HepG2 (cell line): ENCODE results near the gene THRAP3. TPM values are rescaled to one million over a fixed set of nuclear protein-coding genes. Genes with fewer than 3 reads are reported as not detected.

Experiments used
- AHR ChIP-seq: IDR thresholded peaks from 2 replicates; pipeline ENCODE4 v1.6.1; 2018; ENCODE audit warnings: missing genetic modification reagents, missing compliant biosample characterization
- BCL6 ChIP-seq: IDR thresholded peaks from 2 replicates; pipeline ENCODE4 v1.6.1; 2016; ENCODE audit warnings: missing genetic modification reagents, missing compliant biosample characterization
- CBX5 ChIP-seq: sonication (generic); formaldehyde crosslinking; IDR thresholded peaks from 2 replicates; pipeline ENCODE4 v1.4.0; 2020; ENCODE audit warnings: missing genetic modification reagents, borderline replicate concordance
- ETV6 ChIP-seq: sonication (generic); formaldehyde crosslinking; conservative IDR thresholded peaks from 2 replicates; pipeline ENCODE4 v1.4.0; 2020; ENCODE audit warnings: missing genetic modification reagents
- FOXP1 ChIP-seq, 2 experiments: fragments of 450-650 bp in 1 of 2; IDR thresholded peaks; 2 replicates each; pipeline ENCODE4 v1.6.1; 2017 to 2018; ENCODE audit warnings: antibody characterized with exemption in 1 of 2
- HNRNPK ChIP-seq: fragments of 200-400 bp; formaldehyde crosslinking; IDR thresholded peaks from 2 replicates; pipeline ENCODE4 v1.6.1; 2018; ENCODE audit warnings: low read length, low read depth, moderate library complexity, mild to moderate bottlenecking; ENCODE audit not compliant: poor library complexity, severe bottlenecking
- HNRNPUL1 ChIP-seq: fragments of 200-400 bp; formaldehyde crosslinking; IDR thresholded peaks from 2 replicates; pipeline ENCODE4 v1.6.1; 2017; ENCODE audit warnings: low read depth, mild to moderate bottlenecking, low read length, moderate library complexity
- NCOA5 ChIP-seq: sonication (generic); formaldehyde crosslinking; IDR thresholded peaks from 2 replicates; pipeline ENCODE4 v1.4.0; 2020; ENCODE audit warnings: missing genetic modification reagents
- NFIC ChIP-seq: IDR thresholded peaks from 2 replicates; pipeline ENCODE4 v1.6.1; 2012; ENCODE audit warnings: mild to moderate bottlenecking, low read length, inconsistent platforms
- NONO ChIP-seq, 2 experiments: fragments of 450-650 bp in 1 of 2; sonication (generic) in 1 of 2; formaldehyde crosslinking in 1 of 2; IDR thresholded peaks in 1 of 2; conservative IDR thresholded peaks in 1 of 2; 2 replicates each; pipeline versions ENCODE4 v1.6.1 to v1.8.0; 2017 to 2022; ENCODE audit warnings: mild to moderate bottlenecking in 1 of 2, missing genetic modification reagents in 1 of 2, moderate library complexity in 1 of 2
- SOX5 ChIP-seq: IDR thresholded peaks from 2 replicates; pipeline ENCODE4 v1.6.1; 2016; ENCODE audit warnings: borderline replicate concordance
- TBL1XR1 ChIP-seq: fragments of 150-350 bp; IDR thresholded peaks from 2 replicates; pipeline ENCODE4 v1.6.1; 2014; ENCODE audit warnings: borderline replicate concordance, low read length; ENCODE audit not compliant: partially characterized antibody
- ZNF326 ChIP-seq: sonication (generic); formaldehyde crosslinking; IDR thresholded peaks from 2 replicates; pipeline ENCODE4 v1.4.0; 2020; ENCODE audit warnings: missing genetic modification reagents, borderline replicate concordance
- ZNF34 ChIP-seq: sonication (generic); formaldehyde crosslinking; IDR thresholded peaks from 2 replicates; pipeline ENCODE4 v1.4.0; 2020; ENCODE audit warnings: mild to moderate bottlenecking, missing genetic modification reagents, borderline replicate concordance
- ZNF75D ChIP-seq: sonication (generic); formaldehyde crosslinking; IDR thresholded peaks from 2 replicates; pipeline ENCODE4 v1.8.1; 2023; ENCODE audit warnings: missing genetic modification reagents, mild to moderate bottlenecking, borderline replicate concordance
- ZNF775 ChIP-seq: sonication (generic); formaldehyde crosslinking; IDR thresholded peaks from 2 replicates; pipeline ENCODE4 v1.4.0; 2020; ENCODE audit warnings: missing genetic modification reagents, mild to moderate bottlenecking, moderate library complexity, borderline replicate concordance
- polyA plus RNA-seq, 8 experiments: library from polyadenylated mRNA; depleted of rRNA in 3 of 8; stranded (reverse) in 7 of 8; unstranded in 1 of 8; fragments of >200 nt; fragmentation: Illumina TruSeq in 4 of 8; extraction: Trizol in 4 of 8; gene quantifications; 2 replicates each; pipeline versions ENCODE4 v1.2.1 to v1.2.3, GENCODE V29; 2011 to 2016; ENCODE audit warnings: low read depth in 4 of 8, missing spikeins in 1 of 8, mixed read lengths in 1 of 8; ENCODE audit not compliant: insufficient read depth in 1 of 8
- total RNA-seq, 5 experiments: library from RNA; depleted of rRNA; stranded (reverse); fragments of >200 nt; fragmentation: Illumina TruSeq; extraction: Trizol; gene quantifications; 2 replicates each; pipeline ENCODE4 v1.2.3, GENCODE V29; 2016; ENCODE audit warnings: low read depth in 1 of 5
- TF ChIP-seq, protein P1 (sequence below): sonication (generic); formaldehyde crosslinking; IDR thresholded peaks from 2 replicates; pipeline ENCODE4 v1.4.0; 2020; ENCODE audit warnings: missing genetic modification reagents
- TF ChIP-seq, protein P2 (sequence below): sonication (generic); formaldehyde crosslinking; IDR thresholded peaks from 2 replicates; pipeline ENCODE4 v1.4.0; 2020; ENCODE audit warnings: missing genetic modification reagents, low read depth, mild to moderate bottlenecking, borderline replicate concordance
- TF ChIP-seq, protein P3 (sequence below): IDR thresholded peaks from 2 replicates; pipeline ENCODE4 v1.6.1; 2016; ENCODE audit warnings: low read depth, borderline replicate concordance
- TF ChIP-seq, protein P4 (sequence below): sonication (generic); formaldehyde crosslinking; conservative IDR thresholded peaks from 2 replicates; pipeline ENCODE4 v1.4.0; 2020; ENCODE audit warnings: missing genetic modification reagents
- TF ChIP-seq, protein P5 (sequence below): sonication (generic); formaldehyde crosslinking; IDR thresholded peaks from 2 replicates; pipeline ENCODE4 v1.4.0; 2020; ENCODE audit warnings: low read depth, missing genetic modification reagents

Gene THRAP3
- total and polyA plus RNA-seq, 2 of the 13 experiments (the other 11 are each of a cell fraction or from before 2014, with no cell fraction given), result 45.0 to 92.6 TPM

DNA sequence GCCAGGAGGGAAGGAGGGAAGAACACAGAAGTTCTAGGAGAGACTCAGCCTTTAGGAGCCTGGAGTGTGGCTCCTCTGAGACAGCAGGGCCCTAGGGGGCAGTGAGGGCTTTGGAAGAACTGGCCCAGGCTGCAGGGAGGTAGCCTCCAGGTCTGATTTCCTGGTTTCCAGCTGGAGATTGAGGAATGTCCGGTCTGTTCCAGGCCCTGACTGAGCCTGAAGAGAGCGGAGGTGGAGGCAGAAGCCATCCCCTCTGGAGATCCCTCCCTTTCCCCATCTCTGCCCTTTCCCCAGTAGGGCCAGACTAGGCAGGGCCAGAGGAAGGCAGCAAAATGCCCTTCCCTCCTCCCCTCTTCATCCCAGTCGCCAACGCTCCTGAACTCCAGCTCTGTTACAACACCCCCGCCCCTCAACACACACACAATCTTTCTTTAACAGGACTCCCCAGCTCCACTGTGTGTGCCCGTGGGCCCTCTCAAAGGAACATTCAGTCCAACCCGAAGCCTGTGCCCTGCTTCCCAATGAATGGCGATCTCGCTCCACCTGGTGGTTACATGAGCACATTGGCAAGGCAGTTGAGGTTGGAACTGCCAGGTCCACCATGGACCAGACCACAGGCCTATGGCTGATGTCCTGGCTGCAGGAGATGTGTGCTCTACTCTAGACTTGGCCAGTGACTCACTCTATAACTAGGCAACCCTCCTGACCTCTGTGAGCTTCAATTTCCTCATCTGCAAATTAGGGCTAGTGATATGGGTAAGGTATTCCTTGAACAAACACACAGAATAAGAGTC is 36.2 kb upstream of the THRAP3 start (continued):
- TF ChIP-seq, protein P1, sequence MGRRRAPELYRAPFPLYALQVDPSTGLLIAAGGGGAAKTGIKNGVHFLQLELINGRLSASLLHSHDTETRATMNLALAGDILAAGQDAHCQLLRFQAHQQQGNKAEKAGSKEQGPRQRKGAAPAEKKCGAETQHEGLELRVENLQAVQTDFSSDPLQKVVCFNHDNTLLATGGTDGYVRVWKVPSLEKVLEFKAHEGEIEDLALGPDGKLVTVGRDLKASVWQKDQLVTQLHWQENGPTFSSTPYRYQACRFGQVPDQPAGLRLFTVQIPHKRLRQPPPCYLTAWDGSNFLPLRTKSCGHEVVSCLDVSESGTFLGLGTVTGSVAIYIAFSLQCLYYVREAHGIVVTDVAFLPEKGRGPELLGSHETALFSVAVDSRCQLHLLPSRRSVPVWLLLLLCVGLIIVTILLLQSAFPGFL (CRISPR knock-in tag), result no peak
- no peak for TF ChIP-seq ETV6 (CRISPR knock-in tag)
- no peak for TF ChIP-seq FOXP1 (IDR thresholded peaks at IDR 0.05)
- TF ChIP-seq FOXP1 (CRISPR knock-in tag; IDR thresholded peaks at IDR 0.05), result no peak
- TF ChIP-seq SOX5, result 0 out of 2 replicates have a peak, but pooled peaks have one; percentile 27
- TF ChIP-seq, protein P2, sequence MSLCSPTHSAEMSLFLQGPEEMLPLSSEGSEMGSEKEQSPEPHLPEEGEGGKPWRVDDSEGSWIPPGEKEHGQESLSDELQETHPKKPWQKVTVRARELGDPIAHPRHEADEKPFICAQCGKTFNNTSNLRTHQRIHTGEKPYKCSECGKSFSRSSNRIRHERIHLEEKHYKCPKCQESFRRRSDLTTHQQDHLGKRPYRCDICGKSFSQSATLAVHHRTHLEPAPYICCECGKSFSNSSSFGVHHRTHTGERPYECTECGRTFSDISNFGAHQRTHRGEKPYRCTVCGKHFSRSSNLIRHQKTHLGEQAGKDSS (CRISPR knock-in tag), result no peak; the same call in 1 of the 2 replicates
- TF ChIP-seq NCOA5 (CRISPR knock-in tag), result no peak
- TF ChIP-seq HNRNPUL1, result no peak
- TF ChIP-seq ZNF75D (CRISPR knock-in tag), result no peak
- no peak for TF ChIP-seq NONO (IDR thresholded peaks at IDR 0.05)
- peak; percentile 64; the same call in 1 of the 2 replicates for TF ChIP-seq NONO (CRISPR knock-in tag; conservative IDR thresholded peaks at IDR 0.05)
- no peak for TF ChIP-seq TBL1XR1
- no peak for TF ChIP-seq ZNF34 (CRISPR knock-in tag)
- no peak for TF ChIP-seq ZNF775
- no peak; the same call in 1 of the 2 replicates for TF ChIP-seq CBX5 (CRISPR knock-in tag)
- TF ChIP-seq BCL6, result no peak; the same call in 1 of the 2 replicates
- TF ChIP-seq, protein P3, sequence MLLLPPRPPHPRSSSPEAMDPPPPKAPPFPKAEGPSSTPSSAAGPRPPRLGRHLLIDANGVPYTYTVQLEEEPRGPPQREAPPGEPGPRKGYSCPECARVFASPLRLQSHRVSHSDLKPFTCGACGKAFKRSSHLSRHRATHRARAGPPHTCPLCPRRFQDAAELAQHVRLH (CRISPR knock-in tag), result 0 out of 2 replicates have a peak, but pooled peaks have one; percentile 29
- TF ChIP-seq AHR (CRISPR knock-in tag), result no peak
- no peak for TF ChIP-seq HNRNPK
- TF ChIP-seq, protein P4, sequence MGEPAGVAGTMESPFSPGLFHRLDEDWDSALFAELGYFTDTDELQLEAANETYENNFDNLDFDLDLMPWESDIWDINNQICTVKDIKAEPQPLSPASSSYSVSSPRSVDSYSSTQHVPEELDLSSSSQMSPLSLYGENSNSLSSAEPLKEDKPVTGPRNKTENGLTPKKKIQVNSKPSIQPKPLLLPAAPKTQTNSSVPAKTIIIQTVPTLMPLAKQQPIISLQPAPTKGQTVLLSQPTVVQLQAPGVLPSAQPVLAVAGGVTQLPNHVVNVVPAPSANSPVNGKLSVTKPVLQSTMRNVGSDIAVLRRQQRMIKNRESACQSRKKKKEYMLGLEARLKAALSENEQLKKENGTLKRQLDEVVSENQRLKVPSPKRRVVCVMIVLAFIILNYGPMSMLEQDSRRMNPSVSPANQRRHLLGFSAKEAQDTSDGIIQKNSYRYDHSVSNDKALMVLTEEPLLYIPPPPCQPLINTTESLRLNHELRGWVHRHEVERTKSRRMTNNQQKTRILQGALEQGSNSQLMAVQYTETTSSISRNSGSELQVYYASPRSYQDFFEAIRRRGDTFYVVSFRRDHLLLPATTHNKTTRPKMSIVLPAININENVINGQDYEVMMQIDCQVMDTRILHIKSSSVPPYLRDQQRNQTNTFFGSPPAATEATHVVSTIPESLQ (CRISPR knock-in tag), result no peak
- no peak for TF ChIP-seq NFIC
- no peak for TF ChIP-seq ZNF326
- TF ChIP-seq, protein P5, sequence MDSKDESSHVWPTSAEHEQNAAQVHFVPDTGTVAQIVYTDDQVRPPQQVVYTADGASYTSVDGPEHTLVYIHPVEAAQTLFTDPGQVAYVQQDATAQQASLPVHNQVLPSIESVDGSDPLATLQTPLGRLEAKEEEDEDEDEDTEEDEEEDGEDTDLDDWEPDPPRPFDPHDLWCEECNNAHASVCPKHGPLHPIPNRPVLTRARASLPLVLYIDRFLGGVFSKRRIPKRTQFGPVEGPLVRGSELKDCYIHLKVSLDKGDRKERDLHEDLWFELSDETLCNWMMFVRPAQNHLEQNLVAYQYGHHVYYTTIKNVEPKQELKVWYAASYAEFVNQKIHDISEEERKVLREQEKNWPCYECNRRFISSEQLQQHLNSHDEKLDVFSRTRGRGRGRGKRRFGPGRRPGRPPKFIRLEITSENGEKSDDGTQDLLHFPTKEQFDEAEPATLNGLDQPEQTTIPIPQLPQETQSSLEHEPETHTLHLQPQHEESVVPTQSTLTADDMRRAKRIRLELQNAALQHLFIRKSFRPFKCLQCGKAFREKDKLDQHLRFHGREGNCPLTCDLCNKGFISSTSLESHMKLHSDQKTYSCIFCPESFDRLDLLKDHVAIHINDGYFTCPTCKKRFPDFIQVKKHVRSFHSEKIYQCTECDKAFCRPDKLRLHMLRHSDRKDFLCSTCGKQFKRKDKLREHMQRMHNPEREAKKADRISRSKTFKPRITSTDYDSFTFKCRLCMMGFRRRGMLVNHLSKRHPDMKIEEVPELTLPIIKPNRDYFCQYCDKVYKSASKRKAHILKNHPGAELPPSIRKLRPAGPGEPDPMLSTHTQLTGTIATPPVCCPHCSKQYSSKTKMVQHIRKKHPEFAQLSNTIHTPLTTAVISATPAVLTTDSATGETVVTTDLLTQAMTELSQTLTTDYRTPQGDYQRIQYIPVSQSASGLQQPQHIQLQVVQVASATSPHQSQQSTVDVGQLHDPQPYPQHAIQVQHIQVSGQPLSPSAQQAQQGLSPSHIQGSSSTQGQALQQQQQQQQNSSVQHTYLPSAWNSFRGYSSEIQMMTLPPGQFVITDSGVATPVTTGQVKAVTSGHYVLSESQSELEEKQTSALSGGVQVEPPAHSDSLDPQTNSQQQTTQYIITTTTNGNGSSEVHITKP (CRISPR knock-in tag), result peak; percentile 87
